Measurements from ENCODE around the gene KCNQ1. TPM values are rescaled to one million over a fixed set of nuclear protein-coding genes. Genes with fewer than 3 reads are reported as not detected.

The KCNQ1 gene
- total and polyA plus RNA-seq, 2 of the 13 experiments (the other 11 are each of a cell fraction or from before 2014, with no cell fraction given) = 0.02 to 0.08 TPM

DNA sequence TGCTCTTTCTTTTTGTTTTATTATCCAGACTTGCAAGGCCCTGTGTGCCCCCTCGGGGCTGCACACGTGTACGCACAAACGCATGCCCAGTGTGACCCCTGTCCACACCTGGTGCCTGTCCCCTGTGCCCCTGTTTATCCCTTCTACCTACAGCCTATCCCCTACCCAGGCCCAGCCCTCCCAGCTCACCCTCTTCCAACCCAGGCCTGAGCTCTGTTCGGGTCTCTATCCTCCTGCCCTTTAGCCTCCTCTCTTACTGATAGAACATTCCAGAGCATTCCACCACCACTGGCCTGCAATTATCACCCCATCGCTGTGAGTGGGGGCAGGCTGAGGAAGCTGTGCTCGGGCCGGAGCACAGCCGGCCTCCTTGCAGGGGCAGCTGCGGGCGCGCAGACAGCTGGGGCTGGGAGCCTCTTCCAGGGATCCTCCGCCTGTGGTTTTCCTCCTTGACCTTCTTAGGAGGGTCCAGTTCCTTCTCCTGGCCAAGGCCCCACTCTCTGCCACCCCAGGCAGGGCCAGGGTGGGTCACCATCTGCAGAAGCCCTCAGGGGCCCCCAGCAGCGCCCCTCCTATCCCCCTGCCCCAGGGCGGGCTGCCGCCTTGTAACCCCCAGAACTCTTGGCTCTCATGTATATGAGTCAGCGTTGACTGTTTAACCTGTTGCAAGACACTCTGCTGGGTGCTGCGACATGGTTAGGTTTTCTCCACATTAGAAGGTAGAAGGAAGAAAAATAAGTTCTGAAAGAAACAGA lies 296.7 kb downstream of the KCNQ1 start:
- no peaks in the 10 kb centered on the region for H3K9me3 ChIP-seq (ENCODE audit: low read length)
- H3K79me2 ChIP-seq (ENCODE audit: insufficient read depth, low read length) = no peaks in the 10 kb centered on the region
- intact Hi-C loops (cut with micrococcal nuclease; ENCODE audit: unreplicated experiment) = no loop called here
- ATAC-seq = peak; percentile 61
- H3K36me3 ChIP-seq (replicated peaks in 1 of 2; ENCODE audit: control insufficient read depth in 1 of 2, insufficient read depth in 2 of 2, low read length in 2 of 2) = no peaks in the 10 kb centered on the region
- no peak overlapping the region for H2AFZ ChIP-seq (ENCODE audit: low read length)
- H3K4me3 ChIP-seq (replicated peaks in 1 of 3; ENCODE audit: insufficient read depth in 1 of 3, low read depth in 2 of 3, low read length in 3 of 3) = peak overlapping the region; percentile 16 to 40 (median 24); a peak in 3 of 6 replicates
- peaks cover 60% of the 10 kb centered on the region for H3K4me1 ChIP-seq (ENCODE audit: insufficient read depth, low read length)
- H4K20me1 ChIP-seq (ENCODE audit: insufficient read depth, low read length) = no peaks in the 10 kb centered on the region
- DNase-seq (ENCODE audit: low spot score) = no peak
- H3K27me3 ChIP-seq (ENCODE audit: control insufficient read depth in 1 of 2, insufficient read depth in 2 of 2, low read length in 2 of 2) = peaks cover 10 to 43% of the 10 kb centered on the region in 2 experiments; a peak in 4 of 5 replicates
- BruUV-seq (replicated peaks) = no TSS peak
- no peak overlapping the region for H3K27ac ChIP-seq (ENCODE audit: extremely low read length, insufficient read depth, low read length)
- ChIA-PET POLR2A (interaction anchor here (1.0 to 4.8 kb wide), 6 partner anchors 10 to 74 kb away, joined by 3 to 90 read pairs (median 16); partner anchors contain the start of gene KCNQ1OT1), CTCF (ENCODE audit: low intra/inter-chr PET ratio, low total read pairs) (no interaction called here)
- H3K4me2 ChIP-seq (ENCODE audit: low read depth, low read length) = peak overlapping the region; percentile 70
- in situ Hi-C loops (cut with HindIII; ENCODE audit: extremely low pct_ligation_motif_present, low pct_unique_long_range_greater_than_20kb) = loop anchor here (25.0 kb wide), 1 partner anchor 529 kb away; no protein-coding TSS in a partner anchor
- no peak for FAIRE-seq
- WGBS (ENCODE audit: low lambda C conversion rate) = 3% methylated on average over 18 of the region's 18 CpGs
- H3K9ac ChIP-seq (ENCODE audit: insufficient read depth, low read depth, low read length) = peak overlapping the region; percentile 10; the same call in 1 of the 2 replicates
- TF ChIP-seq ZFX (CRISPR knock-in tag; IDR thresholded peaks at IDR 0.05; ENCODE audit: low read depth) (peak; percentile 46; the same call in 1 of the 2 replicates), ZFP90 (CRISPR knock-in tag; IDR thresholded peaks at IDR 0.05; ENCODE audit: borderline replicate concordance) (no peak), TBL1XR1 (IDR thresholded peaks at IDR 0.05; ENCODE audit: borderline replicate concordance, low read length, partially characterized antibody) (no peak), TEAD3 (CRISPR knock-in tag; optimal IDR thresholded peaks at IDR 0.05; ENCODE audit: borderline replicate concordance) (peak; percentile 61), FOSL2 (CRISPR knock-in tag; IDR thresholded peaks at IDR 0.05) (peak; percentile 76), HMG20A (CRISPR knock-in tag; IDR thresholded peaks at IDR 0.05; ENCODE audit: borderline replicate concordance) (no peak), RXRB (CRISPR knock-in tag; IDR thresholded peaks at IDR 0.05; ENCODE audit: borderline replicate concordance) (no peak), ELF1 (CRISPR knock-in tag; IDR thresholded peaks at IDR 0.05) (no peak), TBX2 (CRISPR knock-in tag; IDR thresholded peaks at IDR 0.05; ENCODE audit: borderline replicate concordance) (peak; percentile 13; the same call in 1 of the 2 replicates), CEBPB (IDR thresholded peaks at IDR 0.05; ENCODE audit: borderline replicate concordance, low read depth, low read length) (peak; percentile 19; the same call in 1 of the 2 replicates)
- TF ChIP-seq, protein P1, sequence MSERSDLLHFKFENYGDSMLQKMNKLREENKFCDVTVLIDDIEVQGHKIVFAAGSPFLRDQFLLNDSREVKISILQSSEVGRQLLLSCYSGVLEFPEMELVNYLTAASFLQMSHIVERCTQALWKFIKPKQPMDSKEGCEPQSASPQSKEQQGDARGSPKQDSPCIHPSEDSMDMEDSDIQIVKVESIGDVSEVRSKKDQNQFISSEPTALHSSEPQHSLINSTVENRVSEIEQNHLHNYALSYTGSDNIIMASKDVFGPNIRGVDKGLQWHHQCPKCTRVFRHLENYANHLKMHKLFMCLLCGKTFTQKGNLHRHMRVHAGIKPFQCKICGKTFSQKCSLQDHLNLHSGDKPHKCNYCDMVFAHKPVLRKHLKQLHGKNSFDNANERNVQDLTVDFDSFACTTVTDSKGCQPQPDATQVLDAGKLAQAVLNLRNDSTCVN (CRISPR knock-in tag; IDR thresholded peaks at IDR 0.05; ENCODE audit: borderline replicate concordance) = no peak
- TF ChIP-seq, protein P2, sequence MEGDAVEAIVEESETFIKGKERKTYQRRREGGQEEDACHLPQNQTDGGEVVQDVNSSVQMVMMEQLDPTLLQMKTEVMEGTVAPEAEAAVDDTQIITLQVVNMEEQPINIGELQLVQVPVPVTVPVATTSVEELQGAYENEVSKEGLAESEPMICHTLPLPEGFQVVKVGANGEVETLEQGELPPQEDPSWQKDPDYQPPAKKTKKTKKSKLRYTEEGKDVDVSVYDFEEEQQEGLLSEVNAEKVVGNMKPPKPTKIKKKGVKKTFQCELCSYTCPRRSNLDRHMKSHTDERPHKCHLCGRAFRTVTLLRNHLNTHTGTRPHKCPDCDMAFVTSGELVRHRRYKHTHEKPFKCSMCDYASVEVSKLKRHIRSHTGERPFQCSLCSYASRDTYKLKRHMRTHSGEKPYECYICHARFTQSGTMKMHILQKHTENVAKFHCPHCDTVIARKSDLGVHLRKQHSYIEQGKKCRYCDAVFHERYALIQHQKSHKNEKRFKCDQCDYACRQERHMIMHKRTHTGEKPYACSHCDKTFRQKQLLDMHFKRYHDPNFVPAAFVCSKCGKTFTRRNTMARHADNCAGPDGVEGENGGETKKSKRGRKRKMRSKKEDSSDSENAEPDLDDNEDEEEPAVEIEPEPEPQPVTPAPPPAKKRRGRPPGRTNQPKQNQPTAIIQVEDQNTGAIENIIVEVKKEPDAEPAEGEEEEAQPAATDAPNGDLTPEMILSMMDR (CRISPR knock-in tag; IDR thresholded peaks at IDR 0.05) = 0 out of 2 replicates have a peak, but pooled peaks have one; percentile 6
- TF ChIP-seq, protein P3, sequence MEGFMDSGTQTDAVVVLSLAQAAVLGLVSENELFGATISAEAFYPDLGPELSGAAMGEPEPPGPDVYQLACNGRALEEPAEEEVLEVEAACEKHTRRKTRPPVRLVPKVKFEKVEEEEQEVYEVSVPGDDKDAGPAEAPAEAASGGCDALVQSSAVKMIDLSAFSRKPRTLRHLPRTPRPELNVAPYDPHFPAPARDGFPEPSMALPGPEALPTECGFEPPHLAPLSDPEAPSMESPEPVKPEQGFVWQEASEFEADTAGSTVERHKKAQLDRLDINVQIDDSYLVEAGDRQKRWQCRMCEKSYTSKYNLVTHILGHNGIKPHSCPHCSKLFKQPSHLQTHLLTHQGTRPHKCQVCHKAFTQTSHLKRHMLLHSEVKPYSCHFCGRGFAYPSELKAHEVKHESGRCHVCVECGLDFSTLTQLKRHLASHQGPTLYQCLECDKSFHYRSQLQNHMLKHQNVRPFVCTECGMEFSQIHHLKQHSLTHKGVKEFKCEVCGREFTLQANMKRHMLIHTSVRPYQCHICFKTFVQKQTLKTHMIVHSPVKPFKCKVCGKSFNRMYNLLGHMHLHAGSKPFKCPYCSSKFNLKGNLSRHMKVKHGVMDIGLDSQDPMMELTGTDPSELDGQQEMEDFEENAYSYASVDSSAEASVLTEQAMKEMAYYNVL (CRISPR knock-in tag; IDR thresholded peaks at IDR 0.05; ENCODE audit: borderline replicate concordance) = 0 out of 2 replicates have a peak, but pooled peaks have one; percentile 37
- TF ChIP-seq, protein P4, sequence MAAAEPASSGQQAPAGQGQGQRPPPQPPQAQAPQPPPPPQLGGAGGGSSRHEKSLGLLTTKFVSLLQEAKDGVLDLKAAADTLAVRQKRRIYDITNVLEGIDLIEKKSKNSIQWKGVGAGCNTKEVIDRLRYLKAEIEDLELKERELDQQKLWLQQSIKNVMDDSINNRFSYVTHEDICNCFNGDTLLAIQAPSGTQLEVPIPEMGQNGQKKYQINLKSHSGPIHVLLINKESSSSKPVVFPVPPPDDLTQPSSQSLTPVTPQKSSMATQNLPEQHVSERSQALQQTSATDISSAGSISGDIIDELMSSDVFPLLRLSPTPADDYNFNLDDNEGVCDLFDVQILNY (CRISPR knock-in tag; conservative IDR thresholded peaks at IDR 0.05) = no peak

Data from HepG2 (cell line).